Loucy (cell line): ENCODE results near the gene POU3F1.
A peak's percentile ranks its signal among the peaks of the same experiment; 100 is the strongest.

Experiments used
- H2AFZ ChIP-seq: fragments of 200-600 bp; sonication (generic); 2 replicates; pipeline ENCODE4 v1.6.0; 2016; ENCODE audit warnings: antibody characterized with exemption, mild to moderate bottlenecking, low read length, moderate library complexity
- H3F3A ChIP-seq: fragments of 200-600 bp; 2 replicates; pipeline ENCODE4 v1.6.0; 2016; ENCODE audit warnings: antibody characterized with exemption, low read depth, mild to moderate bottlenecking
- H3K27me3 ChIP-seq: fragments of 200-600 bp; sonication (generic); 2 replicates; pipeline ENCODE4 v1.6.1; 2014; ENCODE audit warnings: low read length, mild to moderate bottlenecking; ENCODE audit not compliant: insufficient read depth, poor library complexity, severe bottlenecking
- H3K36me3 ChIP-seq: fragments of 200-600 bp; sonication (generic); 2 replicates; pipeline ENCODE4 v1.6.1; 2016; ENCODE audit warnings: low read length; ENCODE audit not compliant: insufficient read depth
- H3K4me1 ChIP-seq: fragments of 200-600 bp; sonication (generic); 2 replicates; pipeline ENCODE4 v1.5.1; 2014; ENCODE audit warnings: low read length, mild to moderate bottlenecking; ENCODE audit not compliant: insufficient read depth, poor library complexity, severe bottlenecking
- H3K4me2 ChIP-seq: fragments of 200-600 bp; sonication (generic); 2 replicates; pipeline ENCODE4 v1.6.0; 2014; ENCODE audit warnings: antibody characterized with exemption, low read length, low read depth, mild to moderate bottlenecking; ENCODE audit not compliant: poor library complexity, severe bottlenecking
- H3K4me3 ChIP-seq: fragments of 200-600 bp; sonication (generic); 2 replicates; pipeline ENCODE4 v1.5.1; 2014; ENCODE audit warnings: low read length, mild to moderate bottlenecking, mixed read lengths; ENCODE audit not compliant: poor library complexity, severe bottlenecking
- H3K79me2 ChIP-seq: fragments of 200-600 bp; sonication (generic); 2 replicates; pipeline ENCODE4 v1.6.1; 2014; ENCODE audit warnings: low read length; ENCODE audit not compliant: insufficient read depth
- H3K9ac ChIP-seq: fragments of 200-600 bp; sonication (generic); 2 replicates; pipeline ENCODE4 v1.6.0; 2014; ENCODE audit warnings: mild to moderate bottlenecking, low read depth, low read length, moderate library complexity; ENCODE audit not compliant: poor library complexity, severe bottlenecking
- H3K9me2 ChIP-seq: fragments of 200-600 bp; sonication (generic); replicated peaks from 2 replicates; pipeline ENCODE4 v1.6.1; 2016; ENCODE audit warnings: low read depth, low read length, mixed read lengths
- H3K9me3 ChIP-seq: fragments of 200-600 bp; sonication (generic); 2 replicates; pipeline ENCODE4 v1.6.1; 2014; ENCODE audit warnings: mild to moderate bottlenecking, antibody characterized with exemption, low read length, low read depth; ENCODE audit not compliant: insufficient read depth
- H4K20me1 ChIP-seq: fragments of 200-600 bp; sonication (generic); 2 replicates; pipeline ENCODE4 v1.6.0; 2014; ENCODE audit warnings: antibody characterized with exemption, low read length, mild to moderate bottlenecking; ENCODE audit not compliant: insufficient read depth, poor library complexity, severe bottlenecking
- CTCF ChIP-seq: fragments of 200-600 bp; sonication (generic); conservative IDR thresholded peaks from 2 replicates; pipeline ENCODE4 v1.5.1; 2014; ENCODE audit warnings: mild to moderate bottlenecking, antibody characterized with exemption, low read length
- EZH2phosphoT487 ChIP-seq: fragments of 200-600 bp; IDR thresholded peaks from 2 replicates; pipeline ENCODE4 v1.6.1; 2018; ENCODE audit warnings: antibody characterized with exemption, mild to moderate bottlenecking, moderate library complexity, borderline replicate concordance

POU3F1 gene

GRCh38 chr1:38015978-38016725 is 30.4 kb downstream of the POU3F1 start:
- Histone ChIP-seq H3K27me3 (no peaks in the 10 kb centered on the region), H3K9ac (peak overlapping the region; percentile 56), H4K20me1 (peaks cover 29% of the 10 kb centered on the region), H3K9me3 (no peaks in the 10 kb centered on the region), H3F3A (no peaks in the 10 kb centered on the region), H3K4me2 (peak overlapping the region; percentile 92), H3K36me3 (peaks cover 45% of the 10 kb centered on the region), H3K4me1 (peaks cover 28% of the 10 kb centered on the region), H2AFZ (no peak overlapping the region), H3K9me2 (no peaks in the 10 kb centered on the region), H3K4me3 (peak overlapping the region; percentile 90), H3K79me2 (peaks cover 74% of the 10 kb centered on the region)
- TF ChIP-seq CTCF (no peak), EZH2phosphoT487 (no peak)

- no peak for TF ChIP-seq CTCF
- H3K79me2 ChIP-seq: peaks cover 66% of the 10 kb centered on the region
- H3K36me3 ChIP-seq: peaks cover 33% of the 10 kb centered on the region
- H3K9me2 ChIP-seq: no peaks in the 10 kb centered on the region
- no peaks in the 10 kb centered on the region for H3K9me3 ChIP-seq
- peaks cover 29% of the 10 kb centered on the region for H4K20me1 ChIP-seq
- H3K4me1 ChIP-seq: peaks cover 35% of the 10 kb centered on the region
- H3K4me2 ChIP-seq: peak overlapping the region; percentile 92
- no peak overlapping the region for H2AFZ ChIP-seq
- no peaks in the 10 kb centered on the region for H3K27me3 ChIP-seq
- H3K4me3 ChIP-seq: peak overlapping the region; percentile 90
- peak overlapping the region; percentile 88 for H3K9ac ChIP-seq
- H3F3A ChIP-seq: no peaks in the 10 kb centered on the region
Measured at GRCh38 chr1:38014724-38015424, 31.7 kb downstream of the POU3F1 start.

- Histone ChIP-seq H3K9me2 (no peaks in the 10 kb centered on the region), H3K4me3 (peak overlapping the region; percentile 90), H3K36me3 (peaks cover 28% of the 10 kb centered on the region), H3K27me3 (no peaks in the 10 kb centered on the region), H3K79me2 (peaks cover 62% of the 10 kb centered on the region), H3K9ac (peak overlapping the region; percentile 88), H3K4me1 (peaks cover 41% of the 10 kb centered on the region), H4K20me1 (peaks cover 28% of the 10 kb centered on the region), H3F3A (no peaks in the 10 kb centered on the region), H3K9me3 (no peaks in the 10 kb centered on the region), H3K4me2 (peak overlapping the region; percentile 92), H2AFZ (no peak overlapping the region)
- no peak for TF ChIP-seq EZH2phosphoT487
- TF ChIP-seq CTCF: no peak
Measured at GRCh38 chr1:38014171-38014570, 32.4 kb downstream of the POU3F1 start.
